Measurements from ENCODE around the gene C12orf60. TPM values are rescaled to one million over a fixed set of nuclear protein-coding genes. Genes with fewer than 3 reads are reported as not detected.

The C12orf60 gene
- total RNA-seq, 1 donor from 2014 or later, result 4.9 TPM

DNA sequence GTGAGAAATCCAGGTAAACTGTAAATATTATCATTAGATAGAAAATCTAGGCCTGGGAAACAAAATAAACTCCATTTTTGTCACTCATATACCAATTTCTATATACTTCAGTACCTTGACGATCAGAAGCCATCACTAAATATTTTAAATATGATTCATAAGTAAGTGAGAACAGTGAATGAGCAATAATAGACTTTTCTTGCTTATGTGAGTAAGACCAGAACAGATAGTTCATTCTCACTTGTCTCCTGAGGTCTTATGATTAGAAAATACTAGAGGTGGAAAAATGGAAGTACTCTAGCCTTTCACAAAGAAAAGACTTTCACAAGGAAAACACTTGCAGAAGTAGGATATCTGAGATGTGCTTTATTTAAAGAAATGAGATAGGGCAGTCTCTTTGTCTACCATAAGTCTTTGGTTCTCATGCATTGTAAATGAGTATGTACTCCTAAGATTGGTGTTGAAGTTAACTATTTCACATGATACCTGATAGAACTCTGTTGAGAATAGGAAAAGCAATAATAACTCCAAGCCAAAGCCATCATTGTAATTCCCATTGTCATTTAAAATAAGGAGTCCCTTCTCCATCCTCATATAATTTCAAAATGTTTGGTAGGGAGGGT, 20.7 kb downstream of the C12orf60 start:
- Histone ChIP-seq H3K36me3 (ENCODE audit: control insufficient read depth, insufficient read depth, low read length) (no peaks in the 10 kb centered on the region), H3K4me3 (ENCODE audit: low read depth, low read length) (no peak overlapping the region), H3K27me3 (ENCODE audit: control insufficient read depth, insufficient read depth, low read length) (no peaks in the 10 kb centered on the region)
- TF ChIP-seq, protein P1, sequence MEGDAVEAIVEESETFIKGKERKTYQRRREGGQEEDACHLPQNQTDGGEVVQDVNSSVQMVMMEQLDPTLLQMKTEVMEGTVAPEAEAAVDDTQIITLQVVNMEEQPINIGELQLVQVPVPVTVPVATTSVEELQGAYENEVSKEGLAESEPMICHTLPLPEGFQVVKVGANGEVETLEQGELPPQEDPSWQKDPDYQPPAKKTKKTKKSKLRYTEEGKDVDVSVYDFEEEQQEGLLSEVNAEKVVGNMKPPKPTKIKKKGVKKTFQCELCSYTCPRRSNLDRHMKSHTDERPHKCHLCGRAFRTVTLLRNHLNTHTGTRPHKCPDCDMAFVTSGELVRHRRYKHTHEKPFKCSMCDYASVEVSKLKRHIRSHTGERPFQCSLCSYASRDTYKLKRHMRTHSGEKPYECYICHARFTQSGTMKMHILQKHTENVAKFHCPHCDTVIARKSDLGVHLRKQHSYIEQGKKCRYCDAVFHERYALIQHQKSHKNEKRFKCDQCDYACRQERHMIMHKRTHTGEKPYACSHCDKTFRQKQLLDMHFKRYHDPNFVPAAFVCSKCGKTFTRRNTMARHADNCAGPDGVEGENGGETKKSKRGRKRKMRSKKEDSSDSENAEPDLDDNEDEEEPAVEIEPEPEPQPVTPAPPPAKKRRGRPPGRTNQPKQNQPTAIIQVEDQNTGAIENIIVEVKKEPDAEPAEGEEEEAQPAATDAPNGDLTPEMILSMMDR (IDR thresholded peaks at IDR 0.05; ENCODE audit: insufficient read depth, low read length, poor library complexity, severe bottlenecking), result no peak
- no peak for DNase-seq (ENCODE audit: low read depth)

DNA sequence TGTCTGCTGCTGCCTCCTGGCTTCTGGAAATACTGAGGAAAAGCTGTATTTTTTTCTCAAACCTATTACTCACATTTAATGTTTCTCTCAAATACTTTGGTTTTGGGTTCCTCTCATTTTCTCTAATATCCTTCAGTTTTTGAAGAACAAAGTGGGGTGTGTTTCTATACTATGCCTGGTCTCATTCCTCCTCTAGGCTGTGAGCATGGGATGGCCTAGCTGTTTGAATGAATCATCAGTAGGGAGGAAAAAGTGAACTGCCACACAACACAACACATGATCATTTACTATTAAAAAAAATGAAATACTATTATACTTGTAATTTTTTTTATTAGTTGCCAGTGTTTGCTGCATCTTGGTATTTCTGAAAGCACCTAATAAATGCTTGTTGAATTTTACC, 21.8 kb downstream of the C12orf60 start:
- TF ChIP-seq, protein P1 (IDR thresholded peaks at IDR 0.05; ENCODE audit: insufficient read depth, low read length, poor library complexity, severe bottlenecking), result no peak
- H3K36me3 ChIP-seq (ENCODE audit: control insufficient read depth, insufficient read depth, low read length), result no peaks in the 10 kb centered on the region
- H3K4me3 ChIP-seq (ENCODE audit: low read depth, low read length), result no peak overlapping the region
- no peaks in the 10 kb centered on the region for H3K27me3 ChIP-seq (ENCODE audit: control insufficient read depth, insufficient read depth, low read length)
- DNase-seq (ENCODE audit: low read depth), result no peak

DNA sequence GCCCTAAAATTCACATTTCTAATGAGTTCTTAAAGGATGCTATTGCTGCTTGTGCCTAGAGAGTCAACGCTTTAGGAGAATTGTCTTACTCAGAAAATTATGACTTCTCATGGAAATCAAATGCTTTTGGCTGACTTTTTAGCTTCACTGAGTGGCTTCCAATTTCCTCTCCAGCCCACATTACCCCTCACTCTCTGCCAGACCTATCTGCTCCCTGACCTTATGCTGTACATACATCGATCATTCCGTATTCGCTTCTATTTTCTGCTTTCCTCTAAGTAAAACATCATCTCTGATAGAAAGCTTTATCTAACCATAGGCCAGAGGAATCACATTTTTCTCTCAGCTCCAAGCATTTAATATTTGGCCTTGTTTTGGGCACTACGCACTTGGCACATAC, 23.0 kb downstream of the C12orf60 start:
- H3K4me3 ChIP-seq (ENCODE audit: low read depth, low read length), result no peak overlapping the region
- H3K36me3 ChIP-seq (ENCODE audit: control insufficient read depth, insufficient read depth, low read length), result no peaks in the 10 kb centered on the region
- no peaks in the 10 kb centered on the region for H3K27me3 ChIP-seq (ENCODE audit: control insufficient read depth, insufficient read depth, low read length)
- DNase-seq (ENCODE audit: low read depth), result no peak
- TF ChIP-seq, protein P1 (IDR thresholded peaks at IDR 0.05; ENCODE audit: insufficient read depth, low read length, poor library complexity, severe bottlenecking), result no peak

DNA sequence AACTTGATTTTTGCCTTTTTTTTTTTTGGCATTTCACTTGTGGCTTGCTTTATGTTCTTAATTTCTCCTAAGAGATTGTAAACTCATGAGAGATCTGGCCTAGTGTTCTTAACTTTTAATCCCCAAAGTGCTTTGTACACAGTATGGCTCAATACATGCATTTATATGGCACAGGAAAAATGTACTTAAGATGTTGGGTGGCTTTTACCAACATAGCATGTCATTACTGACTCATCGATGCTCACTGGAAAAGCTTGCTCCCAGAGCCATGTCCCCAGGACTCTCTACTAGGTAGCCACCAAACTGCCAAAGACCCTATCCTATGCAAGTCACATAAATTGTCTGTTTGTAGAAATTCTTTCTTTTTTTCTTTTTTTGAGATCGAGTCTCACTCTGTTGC, 23.6 kb downstream of the C12orf60 start:
- DNase-seq (ENCODE audit: low read depth), result no peak
- TF ChIP-seq, protein P1 (IDR thresholded peaks at IDR 0.05; ENCODE audit: insufficient read depth, low read length, poor library complexity, severe bottlenecking), result no peak
- Histone ChIP-seq H3K27me3 (ENCODE audit: control insufficient read depth, insufficient read depth, low read length) (no peaks in the 10 kb centered on the region), H3K36me3 (ENCODE audit: control insufficient read depth, insufficient read depth, low read length) (no peaks in the 10 kb centered on the region), H3K4me3 (ENCODE audit: low read depth, low read length) (no peak overlapping the region)

DNA sequence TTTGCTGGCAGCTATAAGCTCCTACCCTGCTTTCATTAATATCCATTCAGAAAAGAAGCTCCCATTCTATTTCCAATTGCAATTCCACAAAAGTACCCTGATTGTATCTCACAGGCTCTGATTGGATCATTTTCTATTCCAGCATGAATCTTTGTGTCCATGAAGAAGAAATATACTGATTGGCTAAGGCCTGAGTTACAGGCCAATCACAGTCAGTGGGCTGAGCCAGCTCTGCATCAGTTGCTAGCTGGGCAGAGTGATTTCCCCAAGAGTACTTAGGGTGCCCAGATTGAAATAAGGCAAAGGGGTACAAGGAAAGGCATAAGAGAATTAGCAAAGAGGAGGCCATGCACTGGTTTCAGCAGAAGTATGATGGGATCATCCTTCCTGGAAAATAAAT, 25.4 kb downstream of the C12orf60 start:
- Histone ChIP-seq H3K27me3 (ENCODE audit: control insufficient read depth, insufficient read depth, low read length) (no peaks in the 10 kb centered on the region), H3K4me3 (ENCODE audit: low read depth, low read length) (no peak overlapping the region), H3K36me3 (ENCODE audit: control insufficient read depth, insufficient read depth, low read length) (no peaks in the 10 kb centered on the region)
- no peak for DNase-seq (ENCODE audit: low read depth)
- TF ChIP-seq, protein P1 (IDR thresholded peaks at IDR 0.05; ENCODE audit: insufficient read depth, low read length, poor library complexity, severe bottlenecking), result no peak

DNA sequence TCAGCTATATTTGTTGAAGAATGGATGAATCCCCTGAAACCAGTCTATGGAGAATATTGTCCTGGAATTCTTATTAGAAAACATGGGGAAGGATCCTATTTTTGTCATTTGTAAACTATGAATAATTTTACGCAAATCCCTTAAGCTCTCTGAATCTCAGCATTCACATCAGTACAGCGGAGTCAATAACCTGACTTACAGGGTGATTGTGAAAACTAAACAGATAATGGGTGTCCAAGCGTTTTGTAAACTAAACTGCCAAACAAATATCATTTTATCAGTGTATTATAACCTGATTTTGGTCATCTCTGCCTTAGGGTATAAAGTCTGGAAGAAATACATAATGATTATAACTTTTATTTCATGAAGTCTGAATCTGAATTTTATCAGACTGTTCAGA, 29.9 kb downstream of the C12orf60 start:
- TF ChIP-seq, protein P1 (IDR thresholded peaks at IDR 0.05; ENCODE audit: insufficient read depth, low read length, poor library complexity, severe bottlenecking), result no peak
- Histone ChIP-seq H3K27me3 (ENCODE audit: control insufficient read depth, insufficient read depth, low read length) (no peaks in the 10 kb centered on the region), H3K4me3 (ENCODE audit: low read depth, low read length) (no peak overlapping the region), H3K36me3 (ENCODE audit: control insufficient read depth, insufficient read depth, low read length) (no peaks in the 10 kb centered on the region)
- DNase-seq (ENCODE audit: low read depth), result no peak

Data from kidney epithelial cell (primary cell).